ENCODE data around the gene SCARB1.

- TF ChIP-seq CTCF (IDR thresholded peaks at IDR 0.05) (no peak), POLR2A (IDR thresholded peaks at IDR 0.05) (no peak)
These were observed 28.8 kb downstream of the SCARB1 start for GRCh38 chr12:124834822-124835221.

All from body of pancreas (tissue), 4 donors.